ENCODE data around the gene PLIN1. TPM values are rescaled to one million over a fixed set of nuclear protein-coding genes. Genes with fewer than 3 reads are reported as not detected.

The PLIN1 gene
- total and polyA plus RNA-seq, 2 of the 4 experiments (the other 2 are of a cell fraction): under 0.01 to 0.07 TPM

DNA sequence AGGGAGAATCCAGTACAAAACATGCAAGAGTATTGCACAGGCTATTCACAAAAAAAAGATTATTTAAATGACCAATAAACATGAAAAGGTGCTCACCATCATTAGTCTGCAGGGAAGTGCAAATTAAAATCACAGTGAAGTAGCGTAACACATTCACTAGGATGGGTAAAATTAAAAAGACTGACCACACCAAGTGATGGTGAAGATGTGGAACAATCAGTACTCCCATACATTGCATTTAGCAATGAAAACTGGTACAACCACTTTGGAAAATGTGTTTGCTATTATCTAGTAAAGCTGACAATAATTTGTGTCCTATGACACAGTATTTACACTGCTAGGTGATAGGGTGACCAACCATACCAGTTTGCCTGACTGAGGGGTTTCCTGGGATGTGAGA is 45.5 kb upstream of the PLIN1 start:
- Histone ChIP-seq H3K56ac (ENCODE audit: extremely low read depth, insufficient read depth, low read length) (no peak overlapping the region), H2BK20ac (ENCODE audit: low read depth, low read length) (no peak overlapping the region), H3K9me3 (ENCODE audit: control insufficient read depth, insufficient read depth, low read length) (peaks cover 10% of the 10 kb centered on the region; the same call in 1 of the 2 replicates), H3K23ac (ENCODE audit: low read depth, low read length) (no peak overlapping the region), H3K27ac (ENCODE audit: insufficient read depth, low read length) (no peak overlapping the region), H3K9me1 (ENCODE audit: insufficient read depth, low read length) (no peaks in the 10 kb centered on the region), H3K4me2 (ENCODE audit: low read depth, low read length) (no peak overlapping the region), H3K14ac (replicated peaks; ENCODE audit: low read depth, low read length) (no peak overlapping the region; the same call in 1 of the 2 replicates), H4K8ac (ENCODE audit: low read depth in 2 of 2, low read length in 2 of 2) (no peak overlapping the region), H2BK120ac (ENCODE audit: low read depth, low read length) (no peak overlapping the region), H4K20me1 (ENCODE audit: insufficient read depth, low read length) (no peaks in the 10 kb centered on the region), H3K4ac (ENCODE audit: low read depth, low read length) (no peak overlapping the region), H2AFZ (replicated peaks; ENCODE audit: low read length, poor library complexity) (no peak overlapping the region), H2BK15ac (ENCODE audit: low read depth, low read length) (no peak overlapping the region), H2AK9ac (replicated peaks; ENCODE audit: low read depth, low read length, poor library complexity) (no peak overlapping the region), H4K5ac (ENCODE audit: low read depth, low read length) (no peak overlapping the region), H3K4me1 (ENCODE audit: control insufficient read depth, insufficient read depth, low read length) (no peaks in the 10 kb centered on the region), H3K9ac (ENCODE audit: low read depth, low read length) (no peak overlapping the region), H3K18ac (ENCODE audit: low read depth, low read length) (no peak overlapping the region), H2AK5ac (ENCODE audit: low read depth, low read length) (no peak overlapping the region), H3K79me1 (ENCODE audit: low read depth in 1 of 2, low read length in 2 of 2) (no peaks in the 10 kb centered on the region), H2BK5ac (ENCODE audit: low read depth, low read length, poor library complexity, severe bottlenecking) (no peak overlapping the region), H4K91ac (ENCODE audit: insufficient read depth, low read depth, low read length) (no peak overlapping the region), H3K36me3 (ENCODE audit: control insufficient read depth, insufficient read depth, low read length) (no peaks in the 10 kb centered on the region), H3K4me3 (ENCODE audit: insufficient read depth, low read depth, low read length) (no peak overlapping the region), H3K27me3 (ENCODE audit: control insufficient read depth, insufficient read depth, low read length) (peaks cover 40% of the 10 kb centered on the region)
- no CpG with 5 or more reads among the region's 1 CpG for WGBS, 2 experiments (ENCODE audit: extremely low coverage in 2 of 2, insufficient read length in 1 of 2)
- no peak for ATAC-seq (ENCODE audit: low read depth)
- CTCF ChIA-PET: no interaction called here
- no TSS peak for BruUV-seq (replicated peaks)
- intact Hi-C loops (cut with micrococcal nuclease): no loop called here
- POLR2A ChIA-PET (ENCODE audit: unreplicated experiment): no interaction called here
- in situ Hi-C loops (cut with MboI; ENCODE audit: low sequenced_read_pairs): no loop called here
- DNase-seq: no peak
- no peak for TF ChIP-seq MAFK (IDR thresholded peaks at IDR 0.05; ENCODE audit: low read depth, low read length)
- no peak for TF ChIP-seq MXI1 (IDR thresholded peaks at IDR 0.05; ENCODE audit: borderline replicate concordance, low read depth, low read length)
- TF ChIP-seq, protein P1, sequence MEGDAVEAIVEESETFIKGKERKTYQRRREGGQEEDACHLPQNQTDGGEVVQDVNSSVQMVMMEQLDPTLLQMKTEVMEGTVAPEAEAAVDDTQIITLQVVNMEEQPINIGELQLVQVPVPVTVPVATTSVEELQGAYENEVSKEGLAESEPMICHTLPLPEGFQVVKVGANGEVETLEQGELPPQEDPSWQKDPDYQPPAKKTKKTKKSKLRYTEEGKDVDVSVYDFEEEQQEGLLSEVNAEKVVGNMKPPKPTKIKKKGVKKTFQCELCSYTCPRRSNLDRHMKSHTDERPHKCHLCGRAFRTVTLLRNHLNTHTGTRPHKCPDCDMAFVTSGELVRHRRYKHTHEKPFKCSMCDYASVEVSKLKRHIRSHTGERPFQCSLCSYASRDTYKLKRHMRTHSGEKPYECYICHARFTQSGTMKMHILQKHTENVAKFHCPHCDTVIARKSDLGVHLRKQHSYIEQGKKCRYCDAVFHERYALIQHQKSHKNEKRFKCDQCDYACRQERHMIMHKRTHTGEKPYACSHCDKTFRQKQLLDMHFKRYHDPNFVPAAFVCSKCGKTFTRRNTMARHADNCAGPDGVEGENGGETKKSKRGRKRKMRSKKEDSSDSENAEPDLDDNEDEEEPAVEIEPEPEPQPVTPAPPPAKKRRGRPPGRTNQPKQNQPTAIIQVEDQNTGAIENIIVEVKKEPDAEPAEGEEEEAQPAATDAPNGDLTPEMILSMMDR (conservative IDR thresholded peaks at IDR 0.05; ENCODE audit: low read depth, low read length): no peak
- TF ChIP-seq BHLHE40 (IDR thresholded peaks at IDR 0.05; ENCODE audit: low read depth, low read length): no peak
- no peak for TF ChIP-seq SMC3 (IDR thresholded peaks at IDR 0.05; ENCODE audit: low read depth, low read length)
- no peak for TF ChIP-seq POLR2A (IDR thresholded peaks at IDR 0.05; ENCODE audit: low read depth, low read length)
- dilution Hi-C loops (cut with HindIII; ENCODE audit: low sequenced_read_pairs, unreplicated experiment): no loop called here

Data from IMR-90 (cell line).